ENCODE measurements around the gene GOLGA8S. TPM values are rescaled to one million over a fixed set of nuclear protein-coding genes. Genes with fewer than 3 reads are reported as not detected.
"Not testable (repeated sequence)": the region's sequence is repeated elsewhere in the genome, so short reads cannot be mapped to it uniquely, and the experiment has no call there.

The GOLGA8S gene
- total RNA-seq, 1 experiment from 2014 or later = 0.15 TPM

DNA sequence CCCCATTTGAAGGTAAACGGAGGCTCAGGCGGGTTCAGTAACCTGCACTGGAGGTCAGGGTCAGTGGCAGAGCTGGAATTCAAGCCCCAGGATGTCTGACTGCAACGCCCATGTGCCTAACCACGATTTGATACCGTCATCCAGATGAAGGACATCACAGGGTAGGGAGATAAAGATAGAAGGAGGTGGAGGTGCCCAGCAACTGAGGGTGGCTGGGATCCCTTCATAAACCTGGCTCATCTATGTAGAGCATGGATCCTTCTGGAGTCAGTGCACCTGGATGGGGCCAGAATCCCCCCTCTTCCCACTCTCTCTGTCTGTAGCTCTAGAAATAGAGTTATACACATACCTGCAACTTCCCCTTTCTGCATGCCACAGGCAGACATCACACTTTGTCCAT is 41.3 kb downstream of the GOLGA8S start:
- Histone ChIP-seq H3K36me3 (ENCODE audit: control insufficient read depth, insufficient read depth, low read length) (no peaks in the 10 kb centered on the region), H3K27me3 (ENCODE audit: control insufficient read depth, insufficient read depth, low read length) (no peaks in the 10 kb centered on the region), H3K4me3 (ENCODE audit: low read depth in 2 of 2, low read length in 2 of 2) (no peak overlapping the region), H3K9me3 (ENCODE audit: control insufficient read depth, insufficient read depth, low read depth, low read length) (no peaks in the 10 kb centered on the region), H3K27ac (ENCODE audit: low read length) (no peak overlapping the region), H3K4me1 (ENCODE audit: control insufficient read depth, insufficient read depth, low read length) (no peaks in the 10 kb centered on the region)
- TF ChIP-seq, protein P1, sequence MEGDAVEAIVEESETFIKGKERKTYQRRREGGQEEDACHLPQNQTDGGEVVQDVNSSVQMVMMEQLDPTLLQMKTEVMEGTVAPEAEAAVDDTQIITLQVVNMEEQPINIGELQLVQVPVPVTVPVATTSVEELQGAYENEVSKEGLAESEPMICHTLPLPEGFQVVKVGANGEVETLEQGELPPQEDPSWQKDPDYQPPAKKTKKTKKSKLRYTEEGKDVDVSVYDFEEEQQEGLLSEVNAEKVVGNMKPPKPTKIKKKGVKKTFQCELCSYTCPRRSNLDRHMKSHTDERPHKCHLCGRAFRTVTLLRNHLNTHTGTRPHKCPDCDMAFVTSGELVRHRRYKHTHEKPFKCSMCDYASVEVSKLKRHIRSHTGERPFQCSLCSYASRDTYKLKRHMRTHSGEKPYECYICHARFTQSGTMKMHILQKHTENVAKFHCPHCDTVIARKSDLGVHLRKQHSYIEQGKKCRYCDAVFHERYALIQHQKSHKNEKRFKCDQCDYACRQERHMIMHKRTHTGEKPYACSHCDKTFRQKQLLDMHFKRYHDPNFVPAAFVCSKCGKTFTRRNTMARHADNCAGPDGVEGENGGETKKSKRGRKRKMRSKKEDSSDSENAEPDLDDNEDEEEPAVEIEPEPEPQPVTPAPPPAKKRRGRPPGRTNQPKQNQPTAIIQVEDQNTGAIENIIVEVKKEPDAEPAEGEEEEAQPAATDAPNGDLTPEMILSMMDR (IDR thresholded peaks at IDR 0.05) = no peak
- no peak for TF ChIP-seq SIN3A (IDR thresholded peaks at IDR 0.05; ENCODE audit: borderline replicate concordance, insufficient read depth, low read depth, low read length)
- TF ChIP-seq POLR2AphosphoS5 (IDR thresholded peaks at IDR 0.05; ENCODE audit: low read depth, low read length) = no peak
- no peak for TF ChIP-seq REST (IDR thresholded peaks at IDR 0.05; ENCODE audit: insufficient read depth in 1 of 2, low read depth in 2 of 2, low read length in 1 of 2)
- TF ChIP-seq TCF7L2 (IDR thresholded peaks at IDR 0.05; ENCODE audit: low read depth, low read length) = no peak
- BruUV-seq (replicated peaks) = no TSS peak
- POLR2A ChIA-PET = no interaction called here
- no peak for DNase-seq (ENCODE audit: low read depth, low spot score)
- in situ Hi-C loops (cut with HindIII; ENCODE audit: low pct_unique_long_range_greater_than_20kb, low sequenced_read_pairs) (no loop called here), intact Hi-C loops (cut with micrococcal nuclease; ENCODE audit: unreplicated experiment) (no loop called here)
- CTCF ChIA-PET = no interaction called here
- no peak for ATAC-seq

DNA sequence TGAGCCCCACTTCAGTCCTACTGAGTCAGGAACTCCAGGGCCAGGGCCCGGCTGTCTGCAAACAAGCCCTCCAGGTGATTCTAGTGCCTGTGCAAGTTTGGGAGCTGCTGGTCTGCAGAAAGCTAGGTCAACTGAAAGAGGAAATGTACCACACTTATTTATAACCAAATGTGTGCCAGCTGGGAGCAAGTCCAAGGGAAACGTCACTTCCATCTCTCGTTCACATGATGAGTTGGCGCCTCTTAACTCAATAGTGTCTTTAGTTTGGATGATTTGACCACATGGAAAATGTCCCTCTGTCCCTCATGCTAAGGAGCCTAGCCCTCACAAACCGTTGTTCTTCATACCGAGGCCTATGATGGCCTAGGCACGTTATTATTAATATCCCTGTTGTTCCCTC is 43.2 kb downstream of the GOLGA8S start:
- Histone ChIP-seq H3K27ac (ENCODE audit: low read length) (no peak overlapping the region), H3K27me3 (ENCODE audit: control insufficient read depth, insufficient read depth, low read length) (no peaks in the 10 kb centered on the region), H3K4me3 (ENCODE audit: low read depth in 2 of 2, low read length in 2 of 2) (no peak overlapping the region), H3K4me1 (ENCODE audit: control insufficient read depth, insufficient read depth, low read length) (no peaks in the 10 kb centered on the region), H3K9me3 (ENCODE audit: control insufficient read depth, insufficient read depth, low read depth, low read length) (no peaks in the 10 kb centered on the region), H3K36me3 (ENCODE audit: control insufficient read depth, insufficient read depth, low read length) (no peaks in the 10 kb centered on the region)
- intact Hi-C loops (cut with micrococcal nuclease; ENCODE audit: unreplicated experiment) = no loop called here
- DNase-seq (ENCODE audit: low read depth, low spot score) (no peak), ATAC-seq (no peak)
- no peak for TF ChIP-seq POLR2AphosphoS5 (IDR thresholded peaks at IDR 0.05; ENCODE audit: low read depth, low read length)
- TF ChIP-seq SIN3A (IDR thresholded peaks at IDR 0.05; ENCODE audit: borderline replicate concordance, insufficient read depth, low read depth, low read length) = no peak
- in situ Hi-C loops (cut with HindIII; ENCODE audit: low pct_unique_long_range_greater_than_20kb, low sequenced_read_pairs) = no loop called here
- POLR2A ChIA-PET = no interaction called here
- CTCF ChIA-PET = no interaction called here
- BruUV-seq (replicated peaks) = no TSS peak

DNA sequence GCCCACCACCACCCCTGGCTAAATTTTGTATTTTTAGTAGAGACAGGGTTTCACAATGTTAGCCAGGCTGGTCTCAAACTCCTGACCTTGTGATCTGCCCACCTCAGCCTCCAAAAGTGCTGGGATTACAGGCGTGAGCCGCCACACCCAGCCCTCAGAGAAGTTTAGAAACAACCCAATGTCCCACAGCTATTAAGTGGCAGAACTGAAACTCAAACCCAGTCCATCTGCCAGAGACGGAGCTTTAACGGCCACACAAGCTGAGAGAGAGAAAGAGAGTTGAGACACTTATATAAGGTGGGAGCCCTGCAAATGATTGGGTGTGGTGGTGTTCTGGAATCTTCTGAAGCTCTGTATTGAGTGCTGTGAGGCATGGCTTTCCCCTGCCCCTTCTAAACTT is 43.8 kb downstream of the GOLGA8S start:
- DNase-seq (ENCODE audit: low read depth, low spot score); POLR2A ChIA-PET; BruUV-seq (replicated peaks); in situ Hi-C loops (cut with HindIII; ENCODE audit: low pct_unique_long_range_greater_than_20kb, low sequenced_read_pairs); ATAC-seq; H3K4me3 ChIP-seq (ENCODE audit: low read depth in 2 of 2, low read length in 2 of 2); intact Hi-C loops (cut with micrococcal nuclease; ENCODE audit: unreplicated experiment); H3K9me3 ChIP-seq (ENCODE audit: control insufficient read depth, insufficient read depth, low read depth, low read length); H3K36me3 ChIP-seq (ENCODE audit: control insufficient read depth, insufficient read depth, low read length); CTCF ChIA-PET; H3K4me1 ChIP-seq (ENCODE audit: control insufficient read depth, insufficient read depth, low read length); H3K27me3 ChIP-seq (ENCODE audit: control insufficient read depth, insufficient read depth, low read length); H3K27ac ChIP-seq (ENCODE audit: low read length): not testable (repeated sequence)

DNA sequence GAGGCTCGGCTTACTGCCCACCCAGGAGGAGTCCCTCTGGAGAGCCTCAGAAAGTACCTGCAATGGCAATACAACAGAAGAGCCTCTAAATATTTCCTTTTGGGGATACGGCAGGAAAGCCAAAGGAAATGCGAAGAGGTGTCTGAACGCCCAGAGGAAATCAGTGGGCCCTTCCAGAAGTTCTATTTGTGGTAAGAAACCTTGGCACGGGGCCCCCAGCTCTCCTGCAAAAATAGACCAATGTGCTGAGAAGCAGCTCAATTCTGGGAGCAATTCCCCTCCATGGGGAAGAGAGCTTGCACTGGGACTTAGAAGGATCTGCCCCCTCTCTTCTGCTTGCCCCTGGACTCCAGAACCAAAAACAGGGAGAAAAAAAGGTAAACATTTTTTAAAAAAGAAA is 44.7 kb downstream of the GOLGA8S start:
- BruUV-seq (replicated peaks); ATAC-seq; POLR2A ChIA-PET; CTCF ChIA-PET; H3K9me3 ChIP-seq (ENCODE audit: control insufficient read depth, insufficient read depth, low read depth, low read length); in situ Hi-C loops (cut with HindIII; ENCODE audit: low pct_unique_long_range_greater_than_20kb, low sequenced_read_pairs); H3K4me1 ChIP-seq (ENCODE audit: control insufficient read depth, insufficient read depth, low read length); H3K4me3 ChIP-seq (ENCODE audit: low read depth in 2 of 2, low read length in 2 of 2); H3K27ac ChIP-seq (ENCODE audit: low read length); H3K36me3 ChIP-seq (ENCODE audit: control insufficient read depth, insufficient read depth, low read length); H3K27me3 ChIP-seq (ENCODE audit: control insufficient read depth, insufficient read depth, low read length); intact Hi-C loops (cut with micrococcal nuclease; ENCODE audit: unreplicated experiment); DNase-seq (ENCODE audit: low read depth, low spot score): not testable (repeated sequence)
